HepG2 (cell line): ENCODE data around the gene ADCYAP1. TPM values are rescaled to one million over a fixed set of nuclear protein-coding genes. Genes with fewer than 3 reads are reported as not detected.
A peak's percentile ranks its signal among the peaks of the same experiment; 100 is the strongest.

Experiments used
- ATAC-seq: fragments of 200-7000 bp; cut with Tn5 transposase; 3 replicates; pipeline ENCODE4 v1.9.1; 2020; ENCODE audit warnings: mild to moderate bottlenecking, moderate library complexity
- BruUV-seq: library from RNA; stranded (reverse); fragments of 400-500 nt; replicated peaks from 2 replicates; lab custom pipeline; 2021; lab: Mats Ljungman, UMichigan
- CTCF ChIA-PET: fragments of 300-600 bp; formaldehyde crosslinking; extraction: SDS; loops from one replicate; lab custom pipeline; 2021; ENCODE audit warnings: low total read pairs, inconsistent platforms, low intra/inter-chr PET ratio; lab: Yijun Ruan, JAX
- POLR2A ChIA-PET: fragments of 350-600 bp; sonication (Branson Sonifier 250); formaldehyde crosslinking; loops from one replicate; lab custom pipeline; 2020; ENCODE audit warnings: antibody characterized with exemption, inconsistent platforms; lab: Yijun Ruan, JAX
- DNase-seq: peaks from one replicate; pipeline ENCODE4 v3.0.0-alpha.2; 2015; ENCODE audit warnings: low spot score
- FAIRE-seq: peaks from 3 replicates; lab custom pipeline; 2011; peaks lifted over from hg19 to GRCh38; lab: Jason Lieb, UNC
- H2AFZ ChIP-seq: one replicate; pipeline ENCODE4 v1.6.1; 2011; ENCODE audit warnings: low read length, inconsistent platforms
- H3K27ac ChIP-seq: fragments of 300-600 bp; 3 replicates; pipeline ENCODE4 v1.8.0; 2011; ENCODE audit warnings: mixed run types, mild to moderate bottlenecking, mixed read lengths, low read length, inconsistent platforms; ENCODE audit not compliant: insufficient read depth; ENCODE audit errors: extremely low read length
- H3K27me3 ChIP-seq, 2 experiments: fragments of 200-600 bp in 1 of 2; 2 replicates in 1 of 2; 3 replicates in 1 of 2; pipeline versions ENCODE4 v1.6.0 to v1.8.0; 2011; ENCODE audit warnings: low read length in 2 of 2, mild to moderate bottlenecking in 2 of 2, moderate library complexity in 2 of 2, inconsistent platforms in 1 of 2; ENCODE audit not compliant: insufficient read depth in 2 of 2, control insufficient read depth in 1 of 2
- H3K36me3 ChIP-seq, 2 experiments: fragments of 200-600 bp in 1 of 2; replicated peaks in 1 of 2; 2 replicates in 1 of 2; 3 replicates in 1 of 2; pipeline versions ENCODE4 v1.5.1 to v1.8.0; 2011; ENCODE audit warnings: low read length in 2 of 2, inconsistent platforms in 1 of 2; ENCODE audit not compliant: insufficient read depth in 2 of 2, control insufficient read depth in 1 of 2
- H3K4me1 ChIP-seq: 2 replicates; pipeline ENCODE4 v1.5.1; 2012; ENCODE audit warnings: low read length, inconsistent platforms; ENCODE audit not compliant: insufficient read depth
- H3K4me2 ChIP-seq: 2 replicates; pipeline ENCODE4 v1.6.0; 2011; ENCODE audit warnings: low read depth, low read length, inconsistent platforms
- H3K4me3 ChIP-seq, 3 experiments: fragments of 200-600 bp in 1 of 3; sonication (generic), shearing (Covaris generic) in 1 of 3; replicated peaks in 1 of 3; 2 replicates each; pipeline ENCODE4 v1.5.1; 2011 to 2016; ENCODE audit warnings: low read length in 3 of 3, inconsistent platforms in 2 of 3, low read depth in 2 of 3, mild to moderate bottlenecking in 2 of 3, control low read depth in 1 of 3, mixed read lengths in 1 of 3; ENCODE audit not compliant: insufficient read depth in 1 of 3
- H3K79me2 ChIP-seq: one replicate; pipeline ENCODE4 v1.6.1; 2011; ENCODE audit warnings: low read length, inconsistent platforms; ENCODE audit not compliant: insufficient read depth
- H3K9ac ChIP-seq: 2 replicates; pipeline ENCODE4 v1.6.0; 2011; ENCODE audit warnings: mild to moderate bottlenecking, low read depth, low read length, inconsistent platforms; ENCODE audit not compliant: insufficient read depth
- H3K9me3 ChIP-seq: 2 replicates; pipeline ENCODE4 v1.5.1; 2012; ENCODE audit warnings: mild to moderate bottlenecking, low read length
- H4K20me1 ChIP-seq: 2 replicates; pipeline ENCODE4 v1.6.0; 2011; ENCODE audit warnings: inconsistent platforms, mild to moderate bottlenecking, low read length, moderate library complexity; ENCODE audit not compliant: insufficient read depth
- CBX2 ChIP-seq, 2 experiments: fragments of 200-600 bp in 1 of 2; sonication (generic); formaldehyde crosslinking in 1 of 2; IDR thresholded peaks; 2 replicates each; pipeline versions ENCODE4 v1.7.0 to v1.8.1; 2018 to 2022; ENCODE audit warnings: low read depth in 2 of 2, low read length in 1 of 2, mild to moderate bottlenecking in 1 of 2, missing genetic modification reagents in 1 of 2
- CEBPB ChIP-seq: IDR thresholded peaks from 2 replicates; pipeline ENCODE4 v1.6.1; 2011; ENCODE audit warnings: low read depth, low read length, improper control_type of control experiment, borderline replicate concordance
- FOSL1 ChIP-seq: sonication (generic); formaldehyde crosslinking; IDR thresholded peaks from 2 replicates; pipeline ENCODE4 v1.9.0; 2021; ENCODE audit warnings: missing genetic modification reagents, borderline replicate concordance
- FOSL2 ChIP-seq: sonication (generic); formaldehyde crosslinking; IDR thresholded peaks from 2 replicates; pipeline ENCODE4 v1.4.0; 2020; ENCODE audit warnings: missing genetic modification reagents
- HDAC1 ChIP-seq: sonication (generic); formaldehyde crosslinking; IDR thresholded peaks from 2 replicates; pipeline ENCODE4 v1.5.1; 2020; ENCODE audit warnings: mild to moderate bottlenecking, missing genetic modification reagents
- MTF1 ChIP-seq: sonication (generic); formaldehyde crosslinking; IDR thresholded peaks from 2 replicates; pipeline ENCODE4 v1.5.0; 2020; ENCODE audit warnings: missing genetic modification reagents
- MYNN ChIP-seq: sonication (generic); formaldehyde crosslinking; IDR thresholded peaks from 2 replicates; pipeline ENCODE4 v1.4.0; 2020; ENCODE audit warnings: mild to moderate bottlenecking, low read depth, missing genetic modification reagents
- POGZ ChIP-seq: sonication (generic); formaldehyde crosslinking; IDR thresholded peaks from 2 replicates; pipeline ENCODE4 v1.4.0; 2020; ENCODE audit warnings: mild to moderate bottlenecking, missing genetic modification reagents
- RXRA ChIP-seq: sonication (generic); formaldehyde crosslinking; IDR thresholded peaks from 2 replicates; pipeline ENCODE4 v1.5.1; 2020; ENCODE audit warnings: missing genetic modification reagents
- TP53 ChIP-seq: sonication (generic); formaldehyde crosslinking; conservative IDR thresholded peaks from 2 replicates; pipeline ENCODE4 v1.4.0; 2020; ENCODE audit warnings: missing genetic modification reagents
- ZNF101 ChIP-seq: sonication (generic); formaldehyde crosslinking; IDR thresholded peaks from 2 replicates; pipeline ENCODE4 v1.4.0; 2020; ENCODE audit warnings: mild to moderate bottlenecking, low read depth, missing genetic modification reagents, borderline replicate concordance
- ZNF3 ChIP-seq: IDR thresholded peaks from 2 replicates; pipeline ENCODE4 v1.7.0; 2017; ENCODE audit warnings: inconsistent platforms
- ZNF432 ChIP-seq: sonication (generic); formaldehyde crosslinking; IDR thresholded peaks from 2 replicates; pipeline ENCODE4 v1.5.0; 2020; ENCODE audit warnings: missing genetic modification reagents, mild to moderate bottlenecking, borderline replicate concordance
- ZNF619 ChIP-seq: sonication (generic); formaldehyde crosslinking; IDR thresholded peaks from 2 replicates; pipeline ENCODE4 v1.4.0; 2020; ENCODE audit warnings: mild to moderate bottlenecking, missing genetic modification reagents
- ZNF839 ChIP-seq: sonication (generic); formaldehyde crosslinking; IDR thresholded peaks from 2 replicates; pipeline ENCODE4 v1.4.0; 2020; ENCODE audit warnings: missing genetic modification reagents, mild to moderate bottlenecking, borderline replicate concordance
- ZSCAN12 ChIP-seq: sonication (generic); formaldehyde crosslinking; IDR thresholded peaks from 2 replicates; pipeline ENCODE4 v1.9.0; 2021; ENCODE audit warnings: mild to moderate bottlenecking, missing genetic modification reagents
- WGBS: methylation state at CpG from one replicate; pipeline ENCODE4 v1.1.6; 2017; ENCODE audit warnings: low lambda C conversion rate; 5-methylcytosine and 5-hydroxymethylcytosine counted together
- in situ Hi-C: cut with HindIII; loops from 2 replicates; pipeline ENCODE4 v1.10.0; 2017; ENCODE audit warnings: low pct_unique_long_range_greater_than_20kb; ENCODE audit not compliant: extremely low pct_ligation_motif_present
- intact Hi-C: fragments of 100-400 bp; cut with micrococcal nuclease; formaldehyde crosslinking; loops from one replicate; pipeline ENCODE4 v1.10.0; 2022; ENCODE audit not compliant: unreplicated experiment
- polyA plus RNA-seq, 8 experiments: library from polyadenylated mRNA; depleted of rRNA in 3 of 8; stranded (reverse) in 7 of 8; unstranded in 1 of 8; fragments of >200 nt; fragmentation: Illumina TruSeq in 4 of 8; extraction: Trizol in 4 of 8; gene quantifications; 2 replicates each; pipeline versions ENCODE4 v1.2.1 to v1.2.3, GENCODE V29; 2011 to 2016; ENCODE audit warnings: low read depth in 4 of 8, missing spikeins in 1 of 8, mixed read lengths in 1 of 8; ENCODE audit not compliant: insufficient read depth in 1 of 8
- total RNA-seq, 5 experiments: library from RNA; depleted of rRNA; stranded (reverse); fragments of >200 nt; fragmentation: Illumina TruSeq; extraction: Trizol; gene quantifications; 2 replicates each; pipeline ENCODE4 v1.2.3, GENCODE V29; 2016; ENCODE audit warnings: low read depth in 1 of 5
- TF ChIP-seq, protein P1 (sequence below): sonication (generic); formaldehyde crosslinking; IDR thresholded peaks from 2 replicates; pipeline ENCODE4 v1.4.0; 2020; ENCODE audit warnings: missing genetic modification reagents

ADCYAP1 gene
- total and polyA plus RNA-seq, 2 of the 13 experiments (the other 11 are each of a cell fraction or from before 2014, with no cell fraction given): not detected

DNA sequence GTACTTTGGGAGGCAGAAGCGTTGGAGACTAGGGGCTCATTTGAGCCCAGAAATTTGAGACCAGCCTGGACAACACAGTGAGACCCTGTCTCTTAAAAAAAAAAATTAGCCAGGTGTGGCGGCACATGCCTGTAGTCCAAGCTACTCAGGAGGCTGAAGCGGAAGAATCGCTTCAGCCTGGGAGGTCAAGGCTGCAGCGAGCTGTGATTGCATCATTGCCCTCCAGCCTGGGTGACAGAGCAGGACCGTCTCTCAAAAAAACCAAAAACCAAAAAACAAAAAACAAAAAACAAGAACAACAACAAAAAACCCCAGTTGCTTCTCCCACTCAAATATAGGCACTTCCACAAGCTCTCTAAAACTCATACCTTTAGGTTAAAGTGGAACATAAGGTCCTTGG is 27.4 kb upstream of the ADCYAP1 start (continued):
- TF ChIP-seq ZNF101 (CRISPR knock-in tag) (no peak), ZNF432 (no peak), TP53 (no peak), CBX2 (IDR thresholded peaks at IDR 0.05; ENCODE audit: low read depth, low read length) (no peak), CBX2 (CRISPR knock-in tag; IDR thresholded peaks at IDR 0.05; ENCODE audit: low read depth) (no peak), MYNN (no peak), ZNF839 (no peak), RXRA (CRISPR knock-in tag) (no peak), POGZ (CRISPR knock-in tag) (no peak), ZSCAN12 (CRISPR knock-in tag) (no peak), CEBPB (peak; percentile 46; the same call in 1 of the 2 replicates)
- TF ChIP-seq, protein P1, sequence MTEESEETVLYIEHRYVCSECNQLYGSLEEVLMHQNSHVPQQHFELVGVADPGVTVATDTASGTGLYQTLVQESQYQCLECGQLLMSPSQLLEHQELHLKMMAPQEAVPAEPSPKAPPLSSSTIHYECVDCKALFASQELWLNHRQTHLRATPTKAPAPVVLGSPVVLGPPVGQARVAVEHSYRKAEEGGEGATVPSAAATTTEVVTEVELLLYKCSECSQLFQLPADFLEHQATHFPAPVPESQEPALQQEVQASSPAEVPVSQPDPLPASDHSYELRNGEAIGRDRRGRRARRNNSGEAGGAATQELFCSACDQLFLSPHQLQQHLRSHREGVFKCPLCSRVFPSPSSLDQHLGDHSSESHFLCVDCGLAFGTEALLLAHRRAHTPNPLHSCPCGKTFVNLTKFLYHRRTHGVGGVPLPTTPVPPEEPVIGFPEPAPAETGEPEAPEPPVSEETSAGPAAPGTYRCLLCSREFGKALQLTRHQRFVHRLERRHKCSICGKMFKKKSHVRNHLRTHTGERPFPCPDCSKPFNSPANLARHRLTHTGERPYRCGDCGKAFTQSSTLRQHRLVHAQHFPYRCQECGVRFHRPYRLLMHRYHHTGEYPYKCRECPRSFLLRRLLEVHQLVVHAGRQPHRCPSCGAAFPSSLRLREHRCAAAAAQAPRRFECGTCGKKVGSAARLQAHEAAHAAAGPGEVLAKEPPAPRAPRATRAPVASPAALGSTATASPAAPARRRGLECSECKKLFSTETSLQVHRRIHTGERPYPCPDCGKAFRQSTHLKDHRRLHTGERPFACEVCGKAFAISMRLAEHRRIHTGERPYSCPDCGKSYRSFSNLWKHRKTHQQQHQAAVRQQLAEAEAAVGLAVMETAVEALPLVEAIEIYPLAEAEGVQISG (CRISPR knock-in tag): no peak

DNA sequence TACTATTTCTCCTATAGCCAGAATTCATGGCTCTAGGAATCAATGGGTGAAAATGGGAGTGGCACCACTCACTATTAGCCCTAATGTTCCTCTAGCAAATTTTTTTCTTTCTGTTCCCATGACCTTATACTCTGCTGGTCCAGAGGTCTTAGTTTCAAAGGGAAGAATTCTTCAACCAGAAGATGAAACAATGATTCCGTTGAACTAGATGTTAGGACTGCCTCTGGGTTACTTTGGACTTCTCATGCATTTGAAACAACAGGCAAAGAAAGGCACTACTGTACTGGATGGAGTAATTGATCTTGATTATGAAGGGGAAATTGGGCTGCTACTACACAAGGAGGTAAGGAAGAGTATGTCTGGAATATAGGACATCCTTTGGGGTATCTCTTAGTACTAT is 18.6 kb upstream of the ADCYAP1 start:
- intact Hi-C loops (no loop called here), in situ Hi-C loops (no loop called here)
- Histone ChIP-seq H4K20me1 (no peaks in the 10 kb centered on the region), H3K79me2 (no peaks in the 10 kb centered on the region), H3K9ac (no peak overlapping the region), H3K9me3 (no peaks in the 10 kb centered on the region), H3K27ac (no peak overlapping the region), H3K36me3 (no peaks in the 10 kb centered on the region), H3K4me2 (no peak overlapping the region)
- DNase-seq: no peak
- no TSS peak for BruUV-seq
- no peak for FAIRE-seq
- CTCF ChIA-PET: no interaction called here
- 0% methylated on average over 1 of the region's 1 CpG for WGBS
- TF ChIP-seq HDAC1 (CRISPR knock-in tag): no peak
- no peak for TF ChIP-seq MTF1 (CRISPR knock-in tag)
- no peak for TF ChIP-seq FOSL2 (CRISPR knock-in tag)
- TF ChIP-seq ZNF619 (CRISPR knock-in tag): no peak
- TF ChIP-seq FOSL1 (CRISPR knock-in tag): no peak
- no peak for TF ChIP-seq ZNF3 (CRISPR knock-in tag)
- TF ChIP-seq, all 625 proteins: peak for 0
- no peak for ATAC-seq
- Histone ChIP-seq H2AFZ (no peak overlapping the region), H3K27me3 (no peaks in the 10 kb centered on the region), H3K4me1 (no peaks in the 10 kb centered on the region), H3K4me3 (no peak overlapping the region)
- POLR2A ChIA-PET: no interaction called here
